ENCODE data around the gene FEN1.

Gene FEN1

GRCh38 chr11:61756147-61756451 is 36.6 kb upstream of the FEN1 start:
- H3K4me3 ChIP-seq (ENCODE audit: low read depth, low read length): no peak overlapping the region
- peak overlapping the region; percentile 55 for H3K27ac ChIP-seq
- no peak for TF ChIP-seq CTCF (IDR thresholded peaks at IDR 0.05; ENCODE audit: low read depth, low read length, missing control alignments)
- H3K27me3 ChIP-seq (replicated peaks): no peaks in the 10 kb centered on the region
- in situ Hi-C loops (cut with HindIII; ENCODE audit: low pct_ligation_motif_present, low sequenced_read_pairs): no loop called here
- H3K36me3 ChIP-seq (replicated peaks): no peaks in the 10 kb centered on the region
- DNase-seq: no peak

GRCh38 chr11:61756452-61757212 is 36.1 kb upstream of the FEN1 start:
- Histone ChIP-seq H3K4me3 (ENCODE audit: low read depth, low read length) (no peak overlapping the region), H3K36me3 (replicated peaks) (no peaks in the 10 kb centered on the region), H3K27ac (peak overlapping the region; percentile 64), H3K27me3 (replicated peaks) (no peaks in the 10 kb centered on the region)
- no peak for TF ChIP-seq CTCF (IDR thresholded peaks at IDR 0.05; ENCODE audit: low read depth, low read length, missing control alignments)
- in situ Hi-C loops (cut with HindIII; ENCODE audit: low pct_ligation_motif_present, low sequenced_read_pairs): no loop called here
- peak; percentile 48 for DNase-seq

GRCh38 chr11:61757213-61757862 is 35.4 kb upstream of the FEN1 start:
- TF ChIP-seq CTCF (IDR thresholded peaks at IDR 0.05; ENCODE audit: low read depth, low read length, missing control alignments): no peak
- Histone ChIP-seq H3K27me3 (replicated peaks) (no peaks in the 10 kb centered on the region), H3K4me3 (ENCODE audit: low read depth, low read length) (no peak overlapping the region), H3K36me3 (replicated peaks) (no peaks in the 10 kb centered on the region), H3K27ac (no peak overlapping the region)
- DNase-seq: no peak
- in situ Hi-C loops (cut with HindIII; ENCODE audit: low pct_ligation_motif_present, low sequenced_read_pairs): no loop called here

GRCh38 chr11:61760946-61761345 is 31.8 kb upstream of the FEN1 start:
- no peak overlapping the region for H3K27ac ChIP-seq
- no peaks in the 10 kb centered on the region for H3K36me3 ChIP-seq (replicated peaks)
- no peaks in the 10 kb centered on the region for H3K27me3 ChIP-seq (replicated peaks)
- H3K4me3 ChIP-seq (ENCODE audit: low read depth, low read length): no peak overlapping the region
- in situ Hi-C loops (cut with HindIII; ENCODE audit: low pct_ligation_motif_present, low sequenced_read_pairs): no loop called here
- DNase-seq: no peak
- TF ChIP-seq CTCF (IDR thresholded peaks at IDR 0.05; ENCODE audit: low read depth, low read length, missing control alignments): no peak

DNA sequence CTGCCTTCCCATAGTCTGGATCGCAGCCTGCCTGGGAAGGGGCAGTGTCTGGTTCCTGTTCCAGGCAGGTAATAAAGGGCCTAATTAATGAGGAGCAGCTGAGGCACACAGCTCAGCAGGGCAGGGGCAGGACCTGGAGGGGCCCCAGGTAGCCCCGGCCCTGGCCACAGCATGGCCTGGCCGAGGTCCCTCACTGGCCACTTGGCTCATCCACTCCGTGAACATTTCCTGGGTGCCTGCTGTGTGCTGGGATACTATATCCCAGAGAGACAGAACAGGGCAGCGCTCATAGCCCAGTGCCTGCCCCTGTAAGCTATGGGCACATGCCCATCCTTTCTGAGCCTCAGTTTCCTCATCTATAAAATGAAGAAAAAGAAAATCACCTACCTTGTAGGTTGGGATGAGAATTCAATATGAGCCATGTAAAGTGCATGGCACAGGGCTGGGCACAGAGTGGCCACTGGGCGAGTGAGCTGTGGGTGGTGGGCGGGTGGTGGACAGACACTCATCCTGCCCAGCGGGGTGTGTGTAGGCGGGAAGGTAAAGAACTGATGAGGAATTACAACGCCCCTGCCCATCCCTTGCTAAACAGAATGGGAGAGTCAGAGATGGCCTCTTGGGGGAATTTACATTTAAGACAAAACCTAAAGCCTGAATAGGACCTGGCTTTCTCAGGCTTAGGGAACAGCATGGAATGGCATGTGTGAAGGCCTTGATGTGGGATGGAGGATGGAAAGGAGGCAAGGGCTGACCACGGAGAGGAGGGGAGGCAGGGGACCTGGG is 31.1 kb upstream of the FEN1 start:
- in situ Hi-C loops (cut with HindIII; ENCODE audit: low pct_ligation_motif_present, low sequenced_read_pairs): no loop called here
- no peak for TF ChIP-seq CTCF (IDR thresholded peaks at IDR 0.05; ENCODE audit: low read depth, low read length, missing control alignments)
- H3K27ac ChIP-seq: no peak overlapping the region
- no peak overlapping the region for H3K4me3 ChIP-seq (ENCODE audit: low read depth, low read length)
- DNase-seq: no peak
- no peaks in the 10 kb centered on the region for H3K27me3 ChIP-seq (replicated peaks)
- H3K36me3 ChIP-seq (replicated peaks): no peaks in the 10 kb centered on the region
